GM12801 (cell line): Measurements from ENCODE around the gene PSMC1.

Experiments used
- TF ChIP-seq, protein P1 (sequence below): IDR thresholded peaks from one replicate; pipeline ENCODE4 v1.5.1; 2011; ENCODE audit warnings: control low read depth; ENCODE audit not compliant: insufficient read length; ENCODE audit errors: extremely low read depth

PSMC1 gene

DNA sequence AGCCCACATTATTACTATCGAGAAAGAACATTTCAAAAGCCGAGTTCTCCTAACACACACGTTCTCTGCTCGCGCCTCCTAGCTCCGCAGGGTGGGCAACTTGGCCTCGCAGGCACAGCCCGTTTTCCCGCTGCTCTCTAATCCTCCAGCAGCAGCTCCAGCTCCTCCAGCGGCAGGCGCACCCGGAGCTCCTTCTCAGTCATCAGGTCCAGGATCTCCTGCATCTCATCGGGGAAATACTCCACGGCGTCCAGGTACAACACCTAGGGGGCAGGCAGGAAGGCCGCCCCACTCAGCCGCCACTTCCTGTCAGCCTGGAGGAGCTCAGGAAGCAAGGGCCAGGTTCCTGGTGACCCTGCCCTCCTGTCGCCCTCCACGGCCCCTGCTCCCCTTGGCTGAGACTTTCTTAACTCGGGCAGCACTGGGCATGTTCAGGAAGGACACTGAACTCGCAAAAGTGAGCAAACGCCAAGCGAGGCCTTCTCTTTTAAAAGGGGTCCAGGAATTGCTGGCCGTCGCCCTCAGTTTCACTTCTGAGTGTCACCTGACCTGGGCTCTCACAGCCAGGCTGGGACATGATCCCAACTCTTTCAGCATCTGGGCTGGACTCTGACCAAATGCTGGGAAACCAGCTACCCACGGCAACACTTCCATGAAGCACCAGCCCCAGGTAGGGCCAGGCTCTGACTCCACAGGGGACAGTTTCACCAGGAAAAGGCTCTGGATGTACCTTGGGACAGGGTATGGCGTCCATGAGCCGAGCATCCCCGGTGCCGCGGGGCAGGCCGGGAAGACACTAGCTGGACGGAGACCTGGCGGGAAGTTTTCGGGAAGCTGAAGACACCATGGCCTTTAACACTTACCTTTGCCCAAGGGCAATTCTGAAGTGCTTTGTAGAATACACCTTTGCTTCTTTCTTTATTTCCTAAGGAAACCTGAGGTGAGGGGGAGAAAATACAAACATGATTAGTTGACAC is 22.1 kb downstream of the PSMC1 start:
- TF ChIP-seq, protein P1, sequence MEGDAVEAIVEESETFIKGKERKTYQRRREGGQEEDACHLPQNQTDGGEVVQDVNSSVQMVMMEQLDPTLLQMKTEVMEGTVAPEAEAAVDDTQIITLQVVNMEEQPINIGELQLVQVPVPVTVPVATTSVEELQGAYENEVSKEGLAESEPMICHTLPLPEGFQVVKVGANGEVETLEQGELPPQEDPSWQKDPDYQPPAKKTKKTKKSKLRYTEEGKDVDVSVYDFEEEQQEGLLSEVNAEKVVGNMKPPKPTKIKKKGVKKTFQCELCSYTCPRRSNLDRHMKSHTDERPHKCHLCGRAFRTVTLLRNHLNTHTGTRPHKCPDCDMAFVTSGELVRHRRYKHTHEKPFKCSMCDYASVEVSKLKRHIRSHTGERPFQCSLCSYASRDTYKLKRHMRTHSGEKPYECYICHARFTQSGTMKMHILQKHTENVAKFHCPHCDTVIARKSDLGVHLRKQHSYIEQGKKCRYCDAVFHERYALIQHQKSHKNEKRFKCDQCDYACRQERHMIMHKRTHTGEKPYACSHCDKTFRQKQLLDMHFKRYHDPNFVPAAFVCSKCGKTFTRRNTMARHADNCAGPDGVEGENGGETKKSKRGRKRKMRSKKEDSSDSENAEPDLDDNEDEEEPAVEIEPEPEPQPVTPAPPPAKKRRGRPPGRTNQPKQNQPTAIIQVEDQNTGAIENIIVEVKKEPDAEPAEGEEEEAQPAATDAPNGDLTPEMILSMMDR, result no peak

DNA sequence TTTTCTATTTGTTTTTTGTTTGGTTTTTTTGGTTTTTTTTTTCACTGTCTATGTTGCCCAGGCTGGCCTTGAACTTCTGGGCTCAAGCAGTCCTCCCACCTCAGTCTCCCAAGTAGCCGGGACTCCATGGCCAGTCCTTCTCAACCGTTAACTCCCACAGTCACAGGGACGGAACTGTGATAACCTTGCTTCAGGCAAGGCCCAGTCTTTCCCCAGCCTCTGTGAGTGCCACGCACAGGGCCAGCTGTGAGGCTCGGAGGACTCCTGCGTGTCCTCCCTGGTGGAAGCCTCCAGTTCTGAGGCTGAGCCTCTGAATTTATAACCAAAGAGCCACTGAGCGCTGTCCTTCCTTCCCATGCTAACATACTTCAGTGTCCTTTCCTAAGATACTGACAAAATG is 23.7 kb downstream of the PSMC1 start:
- TF ChIP-seq, protein P1, result no peak

DNA sequence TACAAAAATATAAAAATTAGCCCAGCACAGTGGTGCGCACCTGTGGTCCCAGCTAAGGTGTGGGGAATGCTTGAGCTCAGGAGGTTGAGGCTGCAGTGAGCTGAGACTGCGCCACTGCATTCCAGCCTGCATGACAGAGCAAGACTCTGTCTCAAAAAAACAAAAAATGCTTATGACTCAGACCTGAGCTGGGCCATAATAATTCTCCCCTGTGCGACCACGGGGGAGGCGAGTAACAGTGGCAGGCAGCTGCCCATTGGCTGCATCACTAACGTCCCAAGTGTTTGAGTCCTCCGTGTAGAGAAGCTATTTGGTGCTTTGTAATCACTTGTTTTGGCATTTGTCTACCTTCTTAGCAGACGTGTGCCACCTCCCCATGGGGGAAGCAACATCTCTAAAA is 24.9 kb downstream of the PSMC1 start:
- TF ChIP-seq, protein P1, result no peak

DNA sequence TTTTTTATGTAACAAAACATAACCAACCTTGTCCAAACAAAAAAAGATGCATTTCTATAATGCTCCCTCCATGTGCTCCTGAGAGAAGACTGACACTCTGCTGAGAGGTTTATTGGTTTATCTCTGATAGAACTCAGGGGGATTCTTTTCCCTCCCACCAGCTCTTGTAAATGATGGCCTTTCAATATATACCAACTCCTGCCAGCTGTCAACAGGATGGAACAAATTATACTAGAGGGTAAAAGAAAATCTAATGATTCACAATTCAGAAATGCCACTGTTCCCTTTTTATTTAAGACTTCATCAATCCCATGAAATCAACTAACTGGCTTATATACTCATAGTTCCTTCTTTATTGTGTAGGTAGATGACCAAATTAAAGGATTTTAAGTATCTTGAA is 25.4 kb downstream of the PSMC1 start:
- TF ChIP-seq, protein P1, result no peak

DNA sequence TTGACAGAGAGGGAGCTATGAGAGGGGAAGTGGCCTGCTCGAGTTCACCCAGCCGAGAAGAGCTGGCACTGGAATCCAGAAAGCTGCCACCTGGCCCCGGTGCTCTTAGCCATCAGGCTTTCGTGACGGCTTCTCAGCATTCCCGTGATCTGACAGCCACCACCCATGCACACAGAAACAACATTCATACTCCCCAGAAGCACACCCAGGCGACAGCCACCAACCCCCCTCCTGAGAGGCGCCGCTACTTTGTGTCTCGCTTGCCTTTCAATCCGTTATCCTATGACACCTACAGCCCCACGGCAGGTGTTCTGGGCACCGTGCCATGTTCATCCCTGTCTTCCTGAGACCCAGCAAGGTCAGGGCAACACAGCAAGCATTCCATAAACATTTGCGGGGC is 31.4 kb downstream of the PSMC1 start:
- TF ChIP-seq, protein P1, result no peak

DNA sequence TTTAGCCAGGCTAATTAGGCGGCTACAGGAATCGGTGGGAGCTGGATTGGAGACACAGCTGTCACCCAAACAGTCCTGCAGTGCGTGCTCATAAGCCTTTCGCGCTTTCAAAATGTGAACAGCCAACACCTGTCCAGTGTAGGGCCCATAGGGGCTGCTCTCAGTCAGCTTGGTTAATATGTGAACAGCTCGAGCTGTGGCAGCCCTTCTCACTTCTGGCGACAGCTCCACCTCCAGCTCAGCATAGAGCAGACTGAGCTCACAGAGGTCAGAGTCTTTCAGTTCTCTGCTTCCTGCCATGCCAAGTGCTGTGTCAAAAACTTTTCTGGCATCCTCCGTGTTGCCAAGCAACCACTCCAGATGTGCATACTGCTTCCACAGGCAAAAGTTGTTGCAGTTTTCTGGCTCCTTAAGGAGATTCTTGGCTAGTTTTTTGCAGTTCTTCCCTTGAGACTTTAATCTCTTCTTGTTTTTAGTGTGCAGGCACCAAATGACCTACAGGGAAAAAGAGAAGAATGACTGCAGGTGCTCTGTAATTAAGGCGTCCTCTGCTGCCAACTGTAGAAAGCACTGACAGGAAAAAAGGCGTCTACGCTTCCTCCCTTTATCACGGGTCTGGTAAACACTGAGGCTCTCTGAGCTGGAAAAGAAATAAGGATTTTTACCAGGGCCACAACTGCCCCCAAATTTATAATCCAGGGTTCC is 32.5 kb downstream of the PSMC1 start:
- TF ChIP-seq, protein P1, result no peak

DNA sequence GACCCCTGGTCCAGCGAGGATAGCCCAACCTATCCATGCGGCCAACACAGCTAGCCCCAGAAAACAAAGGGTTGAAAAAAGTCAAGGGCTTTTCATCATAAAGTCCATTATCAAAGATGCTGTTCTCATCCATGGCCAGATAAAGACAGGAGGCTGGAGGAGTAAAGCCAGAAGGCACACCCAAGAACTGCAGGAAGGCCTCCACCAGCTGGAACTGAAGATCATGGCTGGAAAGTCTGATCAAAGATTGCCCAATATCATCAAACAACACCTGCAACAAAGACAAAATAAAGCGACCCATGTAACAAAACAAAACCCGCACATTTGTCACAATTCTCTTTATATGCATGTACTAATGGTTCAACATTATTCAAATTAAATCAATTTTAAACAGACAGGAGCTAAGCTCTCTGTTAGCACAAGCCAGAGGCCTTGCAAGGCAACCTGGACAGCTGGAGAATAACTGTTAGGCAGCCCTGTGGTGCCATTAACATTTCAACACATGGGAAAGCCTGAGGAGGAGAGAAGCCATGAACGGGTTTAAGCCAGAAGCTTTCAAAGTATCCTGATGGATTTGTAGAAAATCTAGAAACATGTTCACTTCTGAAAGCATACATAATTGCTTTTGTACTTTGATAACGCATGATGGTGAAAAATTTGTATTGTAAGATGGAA is 34.1 kb downstream of the PSMC1 start:
- TF ChIP-seq, protein P1, result no peak
